Endometrial microvascular endothelial cells (primary cell): ENCODE results near the gene GTF2A2. TPM values are rescaled to one million over a fixed set of nuclear protein-coding genes. Genes with fewer than 3 reads are reported as not detected.
"Not testable (repeated sequence)": the region's sequence is repeated elsewhere in the genome, so short reads cannot be mapped to it uniquely, and the experiment has no call there.

Source experiments
- in situ Hi-C: cut with HindIII; loops from 2 replicates; pipeline ENCODE4 v1.10.0; 2017; ENCODE audit warnings: low sequenced_read_pairs, low pct_unique_long_range_greater_than_20kb; ENCODE audit errors: inconsistent ontology term
- total RNA-seq: library from RNA; depleted of rRNA; stranded (reverse); fragments of >200 nt; gene quantifications from one replicate; pipeline ENCODE4 v1.2.3, GENCODE V29; 2015; ENCODE audit errors: inconsistent ontology term

GTF2A2 gene
- 36.7 TPM for total RNA-seq

GRCh38 chr15:59656897-59657634 lies at the start of gene GTF2A2:
Gene GTF2A2 (minus strand): TSS chr15:59657515. CDS start chr15:59652277, 5,238 bp downstream.
- in situ Hi-C loops: no loop called here

GRCh38 chr15:59703979-59704796 lies 46.9 kb upstream of the GTF2A2 start:
- in situ Hi-C loops: no loop called here

- in situ Hi-C loops: no loop called here
These were observed 45.0 kb upstream of the GTF2A2 start for GRCh38 chr15:59702351-59702750.

- in situ Hi-C loops: no loop called here
These were observed 44.6 kb upstream of the GTF2A2 start for GRCh38 chr15:59701880-59702279.

GRCh38 chr15:59699810-59700431 lies 42.6 kb upstream of the GTF2A2 start:
- in situ Hi-C loops: no loop called here

- in situ Hi-C loops: not testable (repeated sequence)
These were observed 40.8 kb upstream of the GTF2A2 start for GRCh38 chr15:59698065-59698464.

- in situ Hi-C loops: no loop called here
These were observed 39.0 kb upstream of the GTF2A2 start for GRCh38 chr15:59696332-59696731.

- in situ Hi-C loops: no loop called here
These were observed 37.5 kb upstream of the GTF2A2 start for GRCh38 chr15:59694779-59695178.

- in situ Hi-C loops: no loop called here
These were observed 34.0 kb upstream of the GTF2A2 start for GRCh38 chr15:59691194-59691805.

GRCh38 chr15:59689626-59690236 lies 32.4 kb upstream of the GTF2A2 start:
- in situ Hi-C loops: no loop called here

- in situ Hi-C loops: no loop called here
These were observed 31.7 kb upstream of the GTF2A2 start, which contains the start of gene BNIP2 for GRCh38 chr15:59688782-59689625. Gene BNIP2 (minus strand): TSS chr15:59689320. CDS start chr15:59682457, 6,863 bp downstream.

GRCh38 chr15:59688423-59688781 lies 31.1 kb upstream of the GTF2A2 start:
- in situ Hi-C loops: no loop called here

GRCh38 chr15:59687836-59688235 lies 30.5 kb upstream of the GTF2A2 start:
- in situ Hi-C loops: no loop called here

GRCh38 chr15:59686389-59686788 lies 29.1 kb upstream of the GTF2A2 start:
- in situ Hi-C loops: no loop called here

- in situ Hi-C loops: no loop called here
These were observed 28.5 kb upstream of the GTF2A2 start for GRCh38 chr15:59685737-59686297.

GRCh38 chr15:59680870-59681269 lies 23.6 kb upstream of the GTF2A2 start:
- in situ Hi-C loops: no loop called here

GRCh38 chr15:59680346-59680745 lies 23.0 kb upstream of the GTF2A2 start:
- in situ Hi-C loops: no loop called here

GRCh38 chr15:59678620-59679019 lies 21.3 kb upstream of the GTF2A2 start:
- in situ Hi-C loops: no loop called here
